ENCODE data around the gene MYADML2.

DNA sequence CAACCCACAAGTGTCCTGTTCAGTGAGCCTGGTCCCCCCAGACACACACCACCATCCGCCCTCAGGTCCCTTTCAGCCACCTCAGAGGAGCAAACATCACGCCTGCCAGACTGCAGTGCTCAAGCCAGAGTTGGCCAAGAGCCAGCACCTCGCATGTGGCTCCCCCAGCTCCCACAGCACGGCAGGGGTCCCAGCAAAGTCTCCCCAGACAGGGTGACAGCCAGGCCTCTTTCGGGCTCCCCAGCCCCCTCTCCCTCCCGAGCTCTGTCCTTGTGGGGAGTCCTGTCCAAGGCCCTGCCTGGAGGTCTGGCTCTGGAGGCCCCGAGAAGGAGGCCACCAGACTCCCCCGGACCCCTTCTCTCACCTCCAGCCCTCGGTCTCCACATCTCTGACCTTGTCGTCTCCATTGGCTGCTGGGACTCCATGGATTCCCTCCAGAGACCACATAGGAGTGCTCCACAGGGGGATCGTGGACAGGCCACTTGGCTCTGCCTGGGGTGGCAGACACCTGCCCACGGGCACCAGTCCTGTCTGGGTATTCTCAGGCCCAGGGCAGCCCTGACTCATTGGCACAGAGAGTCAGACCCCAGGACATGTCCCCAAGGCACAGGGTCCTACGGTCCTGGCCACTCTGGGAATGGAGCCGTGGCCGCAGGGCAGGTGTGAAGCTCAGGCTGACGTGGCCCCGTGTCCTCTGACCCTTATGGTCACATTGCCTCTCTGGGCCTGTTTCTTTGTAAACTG lies 1.8 kb upstream of the MYADML2 start:
- no peak for TF ChIP-seq ZNF425 (CRISPR knock-in tag; conservative IDR thresholded peaks at IDR 0.05)
- no peak for TF ChIP-seq CTCF (IDR thresholded peaks at IDR 0.05)
- TF ChIP-seq ZNF416 (CRISPR knock-in tag; IDR thresholded peaks at IDR 0.05): no peak
- TF ChIP-seq ZNF423 (CRISPR knock-in tag; IDR thresholded peaks at IDR 0.05): no peak
- no peak for TF ChIP-seq ZNF138 (CRISPR knock-in tag; conservative IDR thresholded peaks at IDR 0.05)
- TF ChIP-seq JUN (CRISPR knock-in tag; IDR thresholded peaks at IDR 0.05): no peak
